ENCODE measurements around the gene BORCS6. TPM values are rescaled to one million over a fixed set of nuclear protein-coding genes. Genes with fewer than 3 reads are reported as not detected.

Gene BORCS6
- total RNA-seq, 1 experiment from 2014 or later, result 6.4 TPM

DNA sequence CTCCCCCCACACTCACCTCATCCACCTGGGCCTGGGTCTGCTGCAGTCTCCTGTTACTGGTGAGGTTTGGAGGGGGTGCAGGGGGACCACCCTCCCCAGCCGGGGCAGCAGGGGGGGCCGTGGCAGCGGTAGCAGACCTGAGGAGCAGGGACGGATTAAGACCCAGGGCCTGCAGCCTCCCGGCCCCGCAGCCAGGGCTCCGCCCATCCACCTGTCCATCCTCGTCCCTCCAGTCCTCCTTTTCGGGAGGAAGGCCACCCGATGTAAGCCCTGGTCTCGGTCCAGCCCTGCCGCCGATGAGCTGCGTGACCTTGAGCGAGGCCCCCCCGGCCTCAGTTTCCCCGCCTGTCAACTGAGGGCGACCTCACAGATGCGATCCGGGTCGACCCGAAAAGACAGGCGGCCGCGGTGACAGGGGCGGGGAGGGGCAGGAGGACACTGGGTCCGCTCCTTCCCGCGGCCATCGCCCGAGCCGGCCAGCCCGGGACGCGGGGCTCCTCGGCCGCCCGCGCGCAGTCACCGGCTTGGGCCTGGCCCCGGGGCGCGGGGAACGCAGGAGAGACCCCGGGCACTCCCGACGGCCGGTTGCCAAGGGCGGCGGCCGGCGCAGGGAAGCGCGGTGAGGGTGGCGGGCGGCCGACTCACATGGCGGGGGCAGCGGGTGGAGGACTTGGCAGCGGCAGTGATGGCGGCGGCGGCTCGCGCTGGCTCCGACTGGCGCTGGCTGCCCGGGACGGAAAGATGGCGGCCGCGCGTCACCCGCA, 27.6 kb downstream of the BORCS6 start, which contains the start of gene VAMP2 (continued):
- no peak for TF ChIP-seq CEBPB (IDR thresholded peaks at IDR 0.05; ENCODE audit: low read depth)
- no peak; the same call in 1 of the 2 replicates for TF ChIP-seq MAX (IDR thresholded peaks at IDR 0.05)
- TF ChIP-seq SIN3A (IDR thresholded peaks at IDR 0.05; ENCODE audit: low read depth), result peak; percentile 54; the same call in 1 of the 2 replicates
- no peak for TF ChIP-seq RAD21 (IDR thresholded peaks at IDR 0.05; ENCODE audit: low read depth)
- peak; percentile 89 for TF ChIP-seq POLR2AphosphoS5 (IDR thresholded peaks at IDR 0.05; ENCODE audit: low read depth, low read length)
- TF ChIP-seq EZH2phosphoT487 (IDR thresholded peaks at IDR 0.05; ENCODE audit: borderline replicate concordance), result no peak
- peak; percentile 75 for TF ChIP-seq ZFX (IDR thresholded peaks at IDR 0.05)
- TF ChIP-seq EZH2 (IDR thresholded peaks at IDR 0.05), result no peak
- TF ChIP-seq ZNF274 (IDR thresholded peaks at IDR 0.05; ENCODE audit: low read depth, low read length), result no peak
- no peak for TF ChIP-seq FOSL1 (IDR thresholded peaks at IDR 0.05; ENCODE audit: low read depth)

GRCh38 chr17:8161289-8162232, 28.4 kb downstream of the BORCS6 start:
- ATAC-seq, result peak; percentile 10
- TSS peak; percentile 67 for BruUV-seq (replicated peaks)
- RAD21 ChIA-PET (ENCODE audit: low non-redundant PET in 1 of 2, low total read pairs in 2 of 2, uncharacterized antibody in 2 of 2, unreplicated experiment in 2 of 2), result no interaction called here

More at GRCh38 chr17:8161289-8162232, 28.4 kb downstream of the BORCS6 start:
- H3K36me3 ChIP-seq (ENCODE audit: control insufficient read depth in 1 of 2, insufficient read depth in 2 of 2, low read length in 2 of 2), result peaks cover 4 to 13% of the 10 kb centered on the region in 2 experiments; a peak in 3 of 4 replicates
- no peaks in the 10 kb centered on the region for H3K9me3 ChIP-seq (ENCODE audit: control insufficient read depth in 1 of 2, insufficient read depth in 1 of 2, low read depth in 1 of 2, low read length in 2 of 2)
- TF ChIP-seq SP1 (IDR thresholded peaks at IDR 0.05; ENCODE audit: low read depth) (no peak), RAD21 (IDR thresholded peaks at IDR 0.05; ENCODE audit: low read depth) (no peak), CEBPB (IDR thresholded peaks at IDR 0.05; ENCODE audit: low read depth) (no peak), YY1 (IDR thresholded peaks at IDR 0.05; ENCODE audit: extremely low read depth, insufficient replicate concordance, low read depth, low read length) (no peak), EZH2phosphoT487 (IDR thresholded peaks at IDR 0.05; ENCODE audit: borderline replicate concordance) (no peak), MAX (IDR thresholded peaks at IDR 0.05) (no peak), SRF (IDR thresholded peaks at IDR 0.05; ENCODE audit: low read depth) (no peak), REST (IDR thresholded peaks at IDR 0.05; ENCODE audit: low read depth) (no peak), POLR2A (IDR thresholded peaks at IDR 0.05; ENCODE audit: borderline replicate concordance, extremely low read depth, insufficient read depth, insufficient read length) (no peak), JUND (IDR thresholded peaks at IDR 0.05) (no peak), EZH2 (IDR thresholded peaks at IDR 0.05) (no peak), ZFX (IDR thresholded peaks at IDR 0.05) (no peak), ATF3 (IDR thresholded peaks at IDR 0.05) (no peak), ELF1 (IDR thresholded peaks at IDR 0.05; ENCODE audit: borderline replicate concordance, low read depth) (no peak)
- peak overlapping the region; percentile 93 for H3K27ac ChIP-seq (ENCODE audit: low read depth, low read length)
- H3K9ac ChIP-seq (ENCODE audit: low read length), result peak overlapping the region; percentile 100
- ChIA-PET POLR2A (interaction anchor here (9.4 kb wide), 1 partner anchor 11 kb away, joined by 95 read pairs; no protein-coding TSS in a partner anchor), CTCF (no interaction called here)
- H3K9me2 ChIP-seq (ENCODE audit: insufficient read depth), result no peaks in the 10 kb centered on the region
- H3K4me1 ChIP-seq (ENCODE audit: control insufficient read depth in 1 of 2, insufficient read depth in 2 of 2, low read length in 2 of 2), result peaks cover 42 to 76% of the 10 kb centered on the region in 2 experiments
- DNase-seq (ENCODE audit: low read depth, low spot score), result no peak
- intact Hi-C loops (cut with micrococcal nuclease), result no loop called here
- H3K4me2 ChIP-seq (ENCODE audit: low read length), result peak overlapping the region; percentile 99
- H3K4me3 ChIP-seq (replicated peaks in 1 of 2; ENCODE audit: low read depth in 1 of 2, low read length in 2 of 2), result peak overlapping the region; percentile 95 to 99
- no peaks in the 10 kb centered on the region for H4K20me1 ChIP-seq (ENCODE audit: insufficient read depth)
- H3K27me3 ChIP-seq (ENCODE audit: insufficient read depth, low read length), result no peaks in the 10 kb centered on the region
- H2AFZ ChIP-seq (ENCODE audit: low read depth, low read length, poor library complexity, severe bottlenecking), result no peak overlapping the region
- peaks cover 34% of the 10 kb centered on the region for H3K79me2 ChIP-seq (ENCODE audit: insufficient read depth, low read length)
